IPS-15b (cell line): ENCODE results near the gene ULBP1.
"Not testable (repeated sequence)": the region's sequence is repeated elsewhere in the genome, so short reads cannot be mapped to it uniquely, and the experiment has no call there.

ENCODE experiments used
- H3K27me3 ChIP-seq: one replicate; pipeline ENCODE4 v1.6.1; 2013; ENCODE audit warnings: low read length; ENCODE audit not compliant: control insufficient read depth, insufficient read depth
- H3K36me3 ChIP-seq: one replicate; pipeline ENCODE4 v1.6.1; 2013; ENCODE audit warnings: low read length; ENCODE audit not compliant: control insufficient read depth, insufficient read depth
- H3K4me1 ChIP-seq: one replicate; pipeline ENCODE4 v1.6.1; 2013; ENCODE audit warnings: mild to moderate bottlenecking, low read length; ENCODE audit not compliant: control insufficient read depth, insufficient read depth
- H3K4me3 ChIP-seq: one replicate; pipeline ENCODE4 v1.5.1; 2013; ENCODE audit warnings: low read depth, low read length
- H3K9ac ChIP-seq: one replicate; pipeline ENCODE4 v1.6.1; 2013; ENCODE audit warnings: low read depth, mild to moderate bottlenecking, low read length
- H3K9me3 ChIP-seq: one replicate; pipeline ENCODE4 v1.6.1; 2013; ENCODE audit warnings: mild to moderate bottlenecking, low read length; ENCODE audit not compliant: control insufficient read depth, insufficient read depth

Gene ULBP1

DNA sequence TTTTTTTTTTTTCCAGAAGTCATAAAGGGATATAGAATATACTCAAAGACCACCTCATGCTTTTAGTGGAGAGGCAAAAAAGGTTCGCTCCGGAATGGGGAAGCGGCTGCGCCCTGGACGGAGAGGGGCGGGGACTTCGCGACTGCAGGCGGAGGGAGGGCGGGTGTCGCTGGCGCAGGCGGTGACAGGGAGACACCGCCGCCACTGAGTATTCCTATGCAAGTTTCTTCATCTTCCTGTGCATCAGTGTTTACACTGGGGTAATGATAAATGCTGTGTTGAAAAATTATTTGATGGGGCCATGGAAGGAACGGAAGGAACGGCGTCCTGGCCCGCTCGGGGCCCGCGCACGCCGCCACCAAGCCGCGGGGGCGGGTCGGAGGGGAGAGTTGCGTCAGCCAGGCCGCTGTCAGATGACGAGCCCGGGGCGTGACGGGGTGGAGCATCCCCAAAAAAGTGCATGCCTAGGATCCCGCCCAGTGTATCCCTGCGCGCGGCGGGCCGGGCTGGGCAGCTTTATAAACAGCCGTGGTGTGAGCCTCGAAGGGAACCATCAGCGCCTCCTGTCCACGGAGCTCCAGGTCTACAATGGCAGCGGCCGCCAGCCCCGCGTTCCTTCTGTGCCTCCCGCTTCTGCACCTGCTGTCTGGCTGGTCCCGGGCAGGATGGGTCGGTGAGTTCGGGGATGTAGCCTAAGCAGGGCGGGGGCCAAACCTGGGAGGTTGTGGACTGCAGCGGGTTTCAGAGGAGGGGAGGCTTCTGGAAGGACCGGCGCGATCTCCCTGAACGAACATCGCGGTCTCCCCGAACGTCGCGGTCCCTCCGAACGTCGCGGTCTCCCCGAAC is at the start of gene ULBP1:
TSS of gene ULBP1 (plus strand) at position 482 of the 846 bp plus-strand sequence. CDS start at position 589, 107 bp downstream.
- peaks cover 97% of the 10 kb centered on the region for H3K27me3 ChIP-seq
- no peaks in the 10 kb centered on the region for H3K9me3 ChIP-seq
- H3K4me3 ChIP-seq = peak within 1 kb of the TSS; percentile 75
- no peaks in the 10 kb centered on the region for H3K4me1 ChIP-seq
- no peaks in the 10 kb centered on the region for H3K36me3 ChIP-seq
- H3K9ac ChIP-seq = peak within 1 kb of the TSS; percentile 54

GRCh38 chr6:149915970-149916865 is 47.5 kb upstream of the ULBP1 start:
- H3K4me1 ChIP-seq = no peaks in the 10 kb centered on the region
- no peak overlapping the region for H3K4me3 ChIP-seq
- no peaks in the 10 kb centered on the region for H3K9me3 ChIP-seq
- H3K36me3 ChIP-seq = no peaks in the 10 kb centered on the region
- H3K27me3 ChIP-seq = peaks cover 38% of the 10 kb centered on the region
- H3K9ac ChIP-seq = no peak overlapping the region

DNA sequence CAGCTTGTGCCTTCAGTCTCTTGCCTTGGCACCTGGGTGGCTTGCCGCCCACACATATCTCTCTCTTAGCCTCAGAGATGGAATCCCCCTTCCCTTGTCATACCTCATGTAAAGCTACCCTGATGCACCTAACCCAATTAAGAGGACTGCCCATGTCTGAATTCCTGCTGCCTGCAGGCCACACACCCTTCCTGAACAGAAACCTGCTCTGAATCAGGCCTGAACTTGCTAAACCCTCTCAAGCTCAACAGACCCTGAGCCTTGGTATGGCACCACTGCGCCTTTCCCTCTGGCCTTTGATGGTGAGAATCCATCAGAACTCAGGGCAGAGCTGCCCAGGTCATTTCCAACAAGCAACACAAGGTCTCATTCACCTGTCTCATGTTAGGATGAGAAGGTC is 46.1 kb upstream of the ULBP1 start:
- Histone ChIP-seq H3K4me1 (no peaks in the 10 kb centered on the region), H3K9me3 (no peaks in the 10 kb centered on the region), H3K9ac (no peak overlapping the region), H3K36me3 (no peaks in the 10 kb centered on the region), H3K27me3 (peaks cover 53% of the 10 kb centered on the region), H3K4me3 (no peak overlapping the region)

GRCh38 chr6:149918151-149918905 is 45.4 kb upstream of the ULBP1 start:
- peaks cover 59% of the 10 kb centered on the region for H3K27me3 ChIP-seq

DNA sequence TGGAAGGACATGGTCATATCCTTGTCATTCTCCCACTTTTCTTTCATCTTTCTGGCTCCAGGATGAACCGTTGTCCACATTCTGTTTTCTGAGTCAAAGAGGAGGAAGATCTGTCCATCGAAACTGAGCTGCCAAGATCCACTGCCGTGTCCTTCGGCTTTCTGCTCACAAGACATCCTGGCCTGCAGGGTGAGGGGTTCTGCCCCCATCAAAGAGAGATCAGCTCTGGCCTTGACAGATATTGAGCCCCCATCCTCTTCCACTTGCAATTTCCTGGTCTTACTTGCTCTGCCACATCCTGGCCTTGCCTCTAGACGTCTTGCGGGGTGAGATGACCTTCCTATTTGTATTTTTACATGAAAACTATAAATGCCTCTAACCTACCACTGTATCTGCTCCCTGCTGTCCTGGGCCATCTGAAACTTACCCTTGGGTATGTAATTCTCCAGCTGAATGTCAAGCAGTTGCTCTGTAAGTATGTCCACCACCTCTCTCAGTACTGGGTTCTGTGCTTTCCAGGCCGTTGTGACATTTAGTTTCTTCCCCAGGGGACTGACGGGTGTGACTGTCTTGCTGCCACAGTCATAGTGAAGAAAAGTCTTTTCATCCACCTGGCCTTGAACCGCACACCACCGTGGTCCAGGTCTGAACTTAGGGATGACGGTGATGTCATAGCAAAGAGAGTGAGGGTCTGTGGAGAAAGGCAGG is 44.5 kb upstream of the ULBP1 start:
- H3K4me3 ChIP-seq, H3K9ac ChIP-seq, H3K4me1 ChIP-seq, H3K36me3 ChIP-seq, H3K9me3 ChIP-seq: not testable (repeated sequence)
- H3K27me3 ChIP-seq = peaks cover 63% of the 10 kb centered on the region

More at GRCh38 chr6:149918151-149918905, 45.4 kb upstream of the ULBP1 start:
- Histone ChIP-seq H3K4me1 (no peaks in the 10 kb centered on the region), H3K4me3 (no peak overlapping the region), H3K9ac (no peak overlapping the region), H3K9me3 (no peaks in the 10 kb centered on the region), H3K36me3 (no peaks in the 10 kb centered on the region)

GRCh38 chr6:149919834-149920225 is 43.9 kb upstream of the ULBP1 start:
- H3K9ac ChIP-seq = no peak overlapping the region
- H3K27me3 ChIP-seq = peaks cover 69% of the 10 kb centered on the region
- H3K4me1 ChIP-seq = no peaks in the 10 kb centered on the region
- H3K36me3 ChIP-seq = no peaks in the 10 kb centered on the region
- H3K4me3 ChIP-seq = no peak overlapping the region
- no peaks in the 10 kb centered on the region for H3K9me3 ChIP-seq

GRCh38 chr6:149921361-149921760 is 42.4 kb upstream of the ULBP1 start:
- Histone ChIP-seq H3K9me3 (no peaks in the 10 kb centered on the region), H3K4me1 (no peaks in the 10 kb centered on the region), H3K36me3 (no peaks in the 10 kb centered on the region), H3K4me3 (no peak overlapping the region), H3K9ac (no peak overlapping the region), H3K27me3 (peaks cover 83% of the 10 kb centered on the region)

- H3K9ac ChIP-seq, H3K4me1 ChIP-seq, H3K9me3 ChIP-seq, H3K36me3 ChIP-seq: not testable (repeated sequence)
- Histone ChIP-seq H3K27me3 (peaks cover 87% of the 10 kb centered on the region), H3K4me3 (peak overlapping the region; percentile 52)
These were observed 41.7 kb upstream of the ULBP1 start for GRCh38 chr6:149922091-149922490.

DNA sequence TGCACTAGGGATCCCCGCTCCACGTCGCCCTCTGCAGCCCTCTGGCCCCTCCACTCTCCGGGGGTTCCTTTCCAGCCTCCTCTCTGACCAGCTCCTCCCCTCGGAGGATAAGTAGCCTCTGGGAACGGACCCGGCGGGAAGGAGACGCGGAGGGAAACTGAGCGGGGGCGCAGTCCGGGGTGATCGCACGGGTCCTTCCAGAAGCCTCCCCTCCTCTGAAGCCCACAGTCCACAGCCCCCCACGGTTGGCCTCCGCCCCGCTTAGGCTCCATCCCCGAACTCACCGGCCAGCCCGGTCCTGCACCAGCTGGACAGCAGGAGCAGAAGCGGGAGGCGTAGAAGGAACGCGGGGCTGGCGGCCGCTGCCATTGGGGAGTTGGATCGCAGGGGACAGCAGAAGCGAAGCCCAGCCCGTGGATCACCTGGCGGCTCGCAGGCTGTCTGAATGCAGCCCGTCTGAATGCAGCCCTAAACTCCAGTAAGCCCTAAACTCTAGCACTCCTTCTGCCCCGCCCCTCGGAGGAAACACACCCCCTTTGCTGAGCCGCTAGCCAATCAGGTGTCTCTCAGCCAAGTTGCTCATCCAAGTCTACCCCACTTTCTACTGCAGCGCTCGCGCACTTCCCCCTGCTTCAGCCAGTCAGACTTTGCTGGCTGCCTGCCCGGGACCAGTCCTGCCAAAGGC is 41.0 kb upstream of the ULBP1 start, which contains the start of gene RAET1G:
TSS of gene RAET1G (minus strand) at position 480 of the 685 bp plus-strand sequence. CDS start at position 369, 111 bp downstream.
- Histone ChIP-seq H3K27me3 (peaks cover 86% of the 10 kb centered on the region), H3K4me3 (peak within 1 kb of the TSS; percentile 52), H3K9ac (no peak within 1 kb of the TSS), H3K36me3 (no peaks in the 10 kb centered on the region), H3K9me3 (no peaks in the 10 kb centered on the region), H3K4me1 (no peaks in the 10 kb centered on the region)

GRCh38 chr6:149923327-149923986 is 40.3 kb upstream of the ULBP1 start:
- H3K9me3 ChIP-seq = no peaks in the 10 kb centered on the region
- H3K9ac ChIP-seq = no peak overlapping the region
- H3K4me1 ChIP-seq = no peaks in the 10 kb centered on the region
- peaks cover 82% of the 10 kb centered on the region for H3K27me3 ChIP-seq
- H3K4me3 ChIP-seq = peak overlapping the region; percentile 52
- H3K36me3 ChIP-seq = no peaks in the 10 kb centered on the region
